ENCODE data around the gene SYT2. TPM values are rescaled to one million over a fixed set of nuclear protein-coding genes. Genes with fewer than 3 reads are reported as not detected.

The SYT2 gene
- total RNA-seq, 1 donor = not detected

- no peak for DNase-seq (ENCODE audit: low read depth)
- TF ChIP-seq, protein P1, sequence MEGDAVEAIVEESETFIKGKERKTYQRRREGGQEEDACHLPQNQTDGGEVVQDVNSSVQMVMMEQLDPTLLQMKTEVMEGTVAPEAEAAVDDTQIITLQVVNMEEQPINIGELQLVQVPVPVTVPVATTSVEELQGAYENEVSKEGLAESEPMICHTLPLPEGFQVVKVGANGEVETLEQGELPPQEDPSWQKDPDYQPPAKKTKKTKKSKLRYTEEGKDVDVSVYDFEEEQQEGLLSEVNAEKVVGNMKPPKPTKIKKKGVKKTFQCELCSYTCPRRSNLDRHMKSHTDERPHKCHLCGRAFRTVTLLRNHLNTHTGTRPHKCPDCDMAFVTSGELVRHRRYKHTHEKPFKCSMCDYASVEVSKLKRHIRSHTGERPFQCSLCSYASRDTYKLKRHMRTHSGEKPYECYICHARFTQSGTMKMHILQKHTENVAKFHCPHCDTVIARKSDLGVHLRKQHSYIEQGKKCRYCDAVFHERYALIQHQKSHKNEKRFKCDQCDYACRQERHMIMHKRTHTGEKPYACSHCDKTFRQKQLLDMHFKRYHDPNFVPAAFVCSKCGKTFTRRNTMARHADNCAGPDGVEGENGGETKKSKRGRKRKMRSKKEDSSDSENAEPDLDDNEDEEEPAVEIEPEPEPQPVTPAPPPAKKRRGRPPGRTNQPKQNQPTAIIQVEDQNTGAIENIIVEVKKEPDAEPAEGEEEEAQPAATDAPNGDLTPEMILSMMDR (IDR thresholded peaks at IDR 0.05; ENCODE audit: insufficient read depth, low read depth, low read length) = no peak
- H3K4me3 ChIP-seq (ENCODE audit: low read depth, low read length) = no peak overlapping the region
These were observed 141.8 kb downstream of the SYT2 start for GRCh38 chr1:202568410-202568809.

- TF ChIP-seq, protein P1 (IDR thresholded peaks at IDR 0.05; ENCODE audit: insufficient read depth, low read depth, low read length) = no peak
- H3K4me3 ChIP-seq (ENCODE audit: low read depth, low read length) = no peak overlapping the region
- DNase-seq (ENCODE audit: low read depth) = no peak
These were observed 142.5 kb downstream of the SYT2 start for GRCh38 chr1:202567738-202568137.

DNA sequence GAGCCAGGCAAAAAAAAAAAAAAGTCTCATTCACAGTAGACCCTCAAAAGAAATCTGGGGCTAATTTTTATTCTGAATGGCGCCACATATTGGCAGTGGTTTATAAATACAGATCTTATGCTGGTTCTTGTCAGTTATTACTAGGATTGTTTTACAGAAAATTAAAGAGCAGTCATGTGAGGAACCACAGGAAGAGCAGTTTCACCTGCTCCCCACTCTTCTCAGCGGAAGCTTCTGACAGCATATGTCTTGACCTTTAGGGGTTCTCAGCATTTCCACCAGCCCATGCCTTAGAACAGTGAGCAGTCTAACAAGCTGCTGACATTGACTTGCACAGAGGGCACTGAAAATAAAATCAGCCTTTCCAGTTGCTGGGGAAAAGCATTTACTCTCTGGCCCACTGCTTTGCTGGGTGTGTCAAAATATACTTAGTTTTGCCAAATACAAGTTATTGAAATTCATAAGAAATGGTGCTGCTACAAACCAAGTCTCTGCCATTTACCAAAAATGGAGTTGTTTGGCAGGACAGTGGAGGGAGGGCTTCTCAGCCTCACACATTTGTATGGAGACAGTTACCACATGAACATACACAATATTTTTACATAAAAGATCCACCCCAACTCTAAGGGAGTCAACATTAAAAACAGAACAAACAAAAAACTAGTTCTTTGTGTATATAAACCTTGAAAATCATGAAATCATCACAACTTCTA is 144.2 kb downstream of the SYT2 start:
- no peak overlapping the region for H3K4me3 ChIP-seq (ENCODE audit: low read depth, low read length)
- DNase-seq (ENCODE audit: low read depth) = no peak
- TF ChIP-seq, protein P1 (IDR thresholded peaks at IDR 0.05; ENCODE audit: insufficient read depth, low read depth, low read length) = no peak

DNA sequence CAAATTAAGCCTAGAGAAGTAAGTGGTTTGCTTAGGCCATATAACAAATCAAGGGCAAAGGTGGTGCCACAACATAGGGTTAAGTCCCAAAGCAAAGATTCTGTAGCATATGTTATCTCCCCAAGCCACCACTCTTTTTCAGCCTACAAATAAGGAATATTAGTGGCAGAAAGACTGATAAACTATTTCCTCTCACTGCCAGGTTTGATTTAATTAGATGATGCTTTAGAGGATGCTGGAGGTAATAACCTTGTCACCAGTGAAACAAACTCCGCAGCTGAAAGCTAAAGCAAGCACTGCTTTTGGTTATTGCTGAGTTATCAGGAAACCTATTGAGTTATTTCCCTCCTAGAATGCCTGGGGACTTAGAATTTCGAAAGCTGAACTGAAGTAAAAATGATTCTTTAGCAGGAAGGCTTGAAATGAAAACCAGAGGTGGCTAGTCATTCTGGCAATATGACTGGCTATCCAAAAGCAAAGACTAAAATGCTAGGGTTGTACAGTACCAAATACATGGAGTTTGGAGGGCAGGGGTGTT is 145.2 kb downstream of the SYT2 start:
- H3K4me3 ChIP-seq (ENCODE audit: low read depth, low read length) = no peak overlapping the region
- TF ChIP-seq, protein P1 (IDR thresholded peaks at IDR 0.05; ENCODE audit: insufficient read depth, low read depth, low read length) = no peak
- DNase-seq (ENCODE audit: low read depth) = no peak

GRCh38 chr1:202563818-202564217 is 146.4 kb downstream of the SYT2 start:
- no peak overlapping the region for H3K4me3 ChIP-seq (ENCODE audit: low read depth, low read length)
- no peak for DNase-seq (ENCODE audit: low read depth)
- TF ChIP-seq, protein P1 (IDR thresholded peaks at IDR 0.05; ENCODE audit: insufficient read depth, low read depth, low read length) = no peak

- DNase-seq (ENCODE audit: low read depth) = no peak
- TF ChIP-seq, protein P1 (IDR thresholded peaks at IDR 0.05; ENCODE audit: insufficient read depth, low read depth, low read length) = no peak
- no peak overlapping the region for H3K4me3 ChIP-seq (ENCODE audit: low read depth, low read length)
These were observed 147.7 kb downstream of the SYT2 start for GRCh38 chr1:202562444-202563060.
